CD14-positive monocyte (primary cell): ENCODE measurements around the gene LONRF2. TPM values are rescaled to one million over a fixed set of nuclear protein-coding genes. Genes with fewer than 3 reads are reported as not detected.

Experiments used
- DNase-seq, 3 donors: peaks; one replicate each; pipeline ENCODE4 v3.0.0-alpha.2; 2011 to 2022
- H2AFZ ChIP-seq: 2 replicates; pipeline ENCODE4 v1.6.0; 2012; ENCODE audit warnings: mild to moderate bottlenecking, low read depth, low read length, inconsistent platforms; ENCODE audit not compliant: insufficient read depth, poor library complexity, severe bottlenecking
- H3K27ac ChIP-seq, 2 donors: 1 replicate in 1 of 2; 2 replicates in 1 of 2; pipeline ENCODE4 v1.5.1; 2012 to 2013; ENCODE audit warnings: low read length in 2 of 2, control low read depth in 1 of 2, inconsistent platforms in 1 of 2, low read depth in 1 of 2, mild to moderate bottlenecking in 1 of 2
- H3K27me3 ChIP-seq, 2 donors: one replicate each; pipeline versions ENCODE4 v1.6.0 to v1.6.1; 2011 to 2013; ENCODE audit warnings: low read length in 2 of 2; ENCODE audit not compliant: control insufficient read depth in 2 of 2, insufficient read depth in 2 of 2
- H3K36me3 ChIP-seq, 2 donors: replicated peaks in 1 of 2; 1 replicate in 1 of 2; 2 replicates in 1 of 2; pipeline versions ENCODE4 v1.5.1 to v1.6.1; 2012 to 2013; ENCODE audit warnings: low read length in 2 of 2, control low read depth in 1 of 2, inconsistent platforms in 1 of 2, mild to moderate bottlenecking in 1 of 2; ENCODE audit not compliant: insufficient read depth in 2 of 2, control insufficient read depth in 1 of 2
- H3K4me1 ChIP-seq, 2 donors: 1 replicate in 1 of 2; 2 replicates in 1 of 2; pipeline versions ENCODE4 v1.5.1 to v1.6.1; 2012 to 2013; ENCODE audit warnings: low read length in 2 of 2, control low read depth in 1 of 2, inconsistent platforms in 1 of 2, mild to moderate bottlenecking in 1 of 2, moderate library complexity in 1 of 2; ENCODE audit not compliant: insufficient read depth in 2 of 2, control insufficient read depth in 1 of 2
- H3K4me2 ChIP-seq: replicated peaks from 2 replicates; pipeline ENCODE3; 2012; ENCODE audit warnings: low read length, moderate library complexity, mild to moderate bottlenecking; ENCODE audit not compliant: poor library complexity, severe bottlenecking; ENCODE audit errors: extremely low read depth
- H3K4me3 ChIP-seq, 3 experiments: fragments of 200-600 bp in 1 of 3; sonication (generic) in 1 of 3; replicated peaks in 1 of 3; 1 replicate in 2 of 3; 2 replicates in 1 of 3; pipeline ENCODE4 v1.5.1; 2011 to 2013; ENCODE audit warnings: low read length in 3 of 3, mild to moderate bottlenecking in 3 of 3, control low read depth in 2 of 3, low read depth in 2 of 3, inconsistent platforms in 1 of 3, moderate library complexity in 1 of 3
- H3K79me2 ChIP-seq: 2 replicates; pipeline ENCODE4 v1.6.0; 2012; ENCODE audit warnings: mild to moderate bottlenecking, control low read depth, inconsistent platforms, low read length, moderate library complexity; ENCODE audit not compliant: insufficient read depth
- H3K9ac ChIP-seq: 2 replicates; pipeline ENCODE4 v1.6.0; 2017; ENCODE audit warnings: low read length, mild to moderate bottlenecking; ENCODE audit not compliant: insufficient read depth, poor library complexity, severe bottlenecking
- H3K9me3 ChIP-seq, 2 donors: replicated peaks in 1 of 2; 1 replicate in 1 of 2; 2 replicates in 1 of 2; pipeline versions ENCODE4 v1.5.1 to v1.6.1; 2012 to 2013; ENCODE audit warnings: low read length in 2 of 2, control low read depth in 1 of 2; ENCODE audit not compliant: control insufficient read depth in 1 of 2, insufficient read depth in 1 of 2
- H4K20me1 ChIP-seq: 2 replicates; pipeline ENCODE4 v1.6.0; 2012; ENCODE audit warnings: mild to moderate bottlenecking, low read length, control low read depth, moderate library complexity; ENCODE audit not compliant: insufficient read depth
- H3K27ac Mint-ChIP-seq, 7 donors: one replicate each; pipeline ENCODE4 v1.8.0; 2020; ENCODE audit warnings: mild to moderate bottlenecking in 7 of 7, mixed read lengths in 7 of 7, moderate library complexity in 6 of 7, inconsistent platforms in 2 of 7
- H3K27me3 Mint-ChIP-seq, 3 donors: one replicate each; pipeline ENCODE4 v1.8.0; 2021 to 2022; ENCODE audit warnings: low read depth in 3 of 3, mild to moderate bottlenecking in 3 of 3, mixed read lengths in 3 of 3, moderate library complexity in 3 of 3, inconsistent platforms in 1 of 3
- H3K36me3 Mint-ChIP-seq, 2 donors: one replicate each; pipeline ENCODE4 v1.8.0; 2020; ENCODE audit warnings: mixed read lengths in 2 of 2, inconsistent platforms in 1 of 2, mild to moderate bottlenecking in 1 of 2
- H3K4me1 Mint-ChIP-seq: one replicate; pipeline ENCODE4 v1.8.0; 2020; ENCODE audit warnings: mild to moderate bottlenecking, mixed read lengths
- H3K4me3 Mint-ChIP-seq, 2 donors: one replicate each; pipeline ENCODE4 v1.8.0; 2020; ENCODE audit warnings: mild to moderate bottlenecking in 2 of 2, mixed read lengths in 2 of 2, moderate library complexity in 1 of 2
- H3K9me3 Mint-ChIP-seq, 7 donors: one replicate each; pipeline ENCODE4 v1.8.0; 2020 to 2022; ENCODE audit warnings: mixed read lengths in 7 of 7, mild to moderate bottlenecking in 6 of 7, moderate library complexity in 6 of 7, inconsistent platforms in 2 of 7
- WGBS: methylation state at CpG from one replicate; pipeline ENCODE4 v1.1.5; 2013; ENCODE audit warnings: missing lambda C conversion rate; ENCODE audit not compliant: insufficient coverage; 5-methylcytosine and 5-hydroxymethylcytosine counted together
- intact Hi-C, 2 donors: fragments of 100-400 bp; cut with micrococcal nuclease; formaldehyde crosslinking; loops; one replicate each; pipeline versions ENCODE4 v1.15.0 to v1.15.1; 2023
- polyA plus RNA-seq, 3 donors: library from polyadenylated mRNA; depleted of rRNA in 1 of 3; unstranded in 2 of 3; stranded (reverse) in 1 of 3; fragments of 300-500 nt in 2 of 3; fragments of >200 nt in 1 of 3; fragmentation: Illumina TruSeq in 2 of 3; gene quantifications; 1 replicate in 2 of 3; 2 replicates in 1 of 3; pipeline ENCODE4 v1.2.3, GENCODE V29; 2012 to 2021
- TF ChIP-seq, protein P1 (sequence below): fragments of 200-600 bp; IDR thresholded peaks from one replicate; pipeline ENCODE4 v1.8.0; 2022; ENCODE audit warnings: antibody characterized with exemption, mild to moderate bottlenecking

LONRF2 gene
- polyA plus RNA-seq, 3 donors = not detected

GRCh38 chr2:100237770-100238169 lies 84.5 kb downstream of the LONRF2 start:
- Histone ChIP-seq H3K79me2 (no peaks in the 10 kb centered on the region), H2AFZ (no peak overlapping the region), H3K9me3 (no peaks in the 10 kb centered on the region), H4K20me1 (no peaks in the 10 kb centered on the region), H3K4me3 (no peak overlapping the region), H3K4me1 (peaks cover 17 to 18% of the 10 kb centered on the region in 2 donors), H3K27me3 (no peaks in the 10 kb centered on the region), H3K4me2 (no peak overlapping the region), H3K9ac (no peak overlapping the region), H3K27ac (no peak overlapping the region), H3K36me3 (no peaks in the 10 kb centered on the region)
- TF ChIP-seq, protein P1, sequence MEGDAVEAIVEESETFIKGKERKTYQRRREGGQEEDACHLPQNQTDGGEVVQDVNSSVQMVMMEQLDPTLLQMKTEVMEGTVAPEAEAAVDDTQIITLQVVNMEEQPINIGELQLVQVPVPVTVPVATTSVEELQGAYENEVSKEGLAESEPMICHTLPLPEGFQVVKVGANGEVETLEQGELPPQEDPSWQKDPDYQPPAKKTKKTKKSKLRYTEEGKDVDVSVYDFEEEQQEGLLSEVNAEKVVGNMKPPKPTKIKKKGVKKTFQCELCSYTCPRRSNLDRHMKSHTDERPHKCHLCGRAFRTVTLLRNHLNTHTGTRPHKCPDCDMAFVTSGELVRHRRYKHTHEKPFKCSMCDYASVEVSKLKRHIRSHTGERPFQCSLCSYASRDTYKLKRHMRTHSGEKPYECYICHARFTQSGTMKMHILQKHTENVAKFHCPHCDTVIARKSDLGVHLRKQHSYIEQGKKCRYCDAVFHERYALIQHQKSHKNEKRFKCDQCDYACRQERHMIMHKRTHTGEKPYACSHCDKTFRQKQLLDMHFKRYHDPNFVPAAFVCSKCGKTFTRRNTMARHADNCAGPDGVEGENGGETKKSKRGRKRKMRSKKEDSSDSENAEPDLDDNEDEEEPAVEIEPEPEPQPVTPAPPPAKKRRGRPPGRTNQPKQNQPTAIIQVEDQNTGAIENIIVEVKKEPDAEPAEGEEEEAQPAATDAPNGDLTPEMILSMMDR = no peak
- no peak for DNase-seq
- intact Hi-C loops = loop anchor here in 1 of 2 donors (10.0 kb wide), 1 partner anchor 123 kb away; no protein-coding TSS in a partner anchor
- Mint-ChIP-seq H3K36me3 (no peaks in the 10 kb centered on the region), H3K9me3 (peaks cover 0 to under 1% (median 0%) of the 10 kb centered on the region in 7 donors), H3K4me1 (peaks cover 25% of the 10 kb centered on the region), H3K27ac (no peak overlapping the region), H3K4me3 (no peak overlapping the region), H3K27me3 (peaks cover 2 to 6% (median 3%) of the 10 kb centered on the region in 3 donors)
- no CpG with 5 or more reads among the region's 8 CpGs for WGBS

DNA sequence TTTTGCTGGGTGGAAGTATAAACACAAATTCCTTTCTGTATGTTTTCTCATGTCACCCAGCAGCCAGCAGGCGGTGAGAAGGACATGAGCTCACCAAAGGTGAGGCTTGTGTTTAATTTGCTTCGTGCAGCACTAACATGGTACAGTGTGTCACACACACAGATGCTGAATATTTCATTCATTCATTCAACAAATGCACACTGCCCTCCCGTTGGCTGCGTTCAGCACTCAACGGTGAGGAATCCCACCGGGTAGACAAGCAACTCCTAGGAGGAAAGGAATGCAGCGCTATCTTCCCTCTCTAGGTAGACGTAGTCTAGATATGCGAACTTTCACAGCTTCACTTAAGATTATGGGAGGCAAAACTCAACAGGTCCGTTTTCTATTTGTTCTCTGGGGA lies 85.1 kb downstream of the LONRF2 start:
- Histone ChIP-seq H3K27me3 (no peaks in the 10 kb centered on the region), H3K4me1 (peaks cover 11 to 12% of the 10 kb centered on the region in 2 donors), H4K20me1 (no peaks in the 10 kb centered on the region), H2AFZ (no peak overlapping the region), H3K36me3 (no peaks in the 10 kb centered on the region), H3K27ac (no peak overlapping the region), H3K9me3 (no peaks in the 10 kb centered on the region), H3K9ac (no peak overlapping the region), H3K4me3 (no peak overlapping the region), H3K79me2 (no peaks in the 10 kb centered on the region), H3K4me2 (no peak overlapping the region)
- Mint-ChIP-seq H3K27me3 (peaks cover 2 to 6% (median 3%) of the 10 kb centered on the region in 3 donors), H3K9me3 (peaks cover 0 to 3% (median 0%) of the 10 kb centered on the region in 7 donors), H3K4me1 (peaks cover 19% of the 10 kb centered on the region), H3K27ac (no peak overlapping the region), H3K4me3 (no peak overlapping the region), H3K36me3 (no peaks in the 10 kb centered on the region)
- TF ChIP-seq, protein P1 = no peak
- 95% methylated on average over 6 of the region's 10 CpGs for WGBS
- intact Hi-C loops = loop anchor here in 1 of 2 donors (10.0 kb wide), 1 partner anchor 122 kb away; no protein-coding TSS in a partner anchor
- no peak for DNase-seq
